GM18951 (cell line): ENCODE results near the gene CDKN1A.

Experiments
- POLR2A ChIP-seq: IDR thresholded peaks from 4 replicates; pipeline ENCODE4 v1.6.1; 2011; ENCODE audit warnings: mild to moderate bottlenecking; ENCODE audit not compliant: insufficient read length, insufficient read depth; ENCODE audit errors: extremely low read depth
- in situ Hi-C: fragments of 300-500 bp; cut with MboI; formaldehyde crosslinking; loops from one replicate; pipeline ENCODE4 v1.12.0; 2022; ENCODE audit warnings: low sequenced_read_pairs, mixed read lengths, inconsistent platforms; ENCODE audit not compliant: unreplicated experiment

CDKN1A gene

GRCh38 chr6:36730424-36731380 is 52.2 kb downstream of the CDKN1A start:
- TF ChIP-seq POLR2A = no peak
- in situ Hi-C loops = no loop called here

- in situ Hi-C loops = no loop called here
- TF ChIP-seq POLR2A = no peak
Measured at GRCh38 chr6:36731622-36732310, 53.3 kb downstream of the CDKN1A start.

GRCh38 chr6:36733300-36733699 is 54.8 kb downstream of the CDKN1A start:
- in situ Hi-C loops = no loop called here
- TF ChIP-seq POLR2A = no peak

GRCh38 chr6:36734486-36735060 is 56.1 kb downstream of the CDKN1A start:
- TF ChIP-seq POLR2A = no peak
- in situ Hi-C loops = no loop called here

- TF ChIP-seq POLR2A = no peak
- in situ Hi-C loops = no loop called here
Measured at GRCh38 chr6:36735110-36736071, 56.9 kb downstream of the CDKN1A start.
